Endometrial microvascular endothelial cells (primary cell): ENCODE results near the gene SOS2. TPM values are rescaled to one million over a fixed set of nuclear protein-coding genes. Genes with fewer than 3 reads are reported as not detected.
"Not testable (repeated sequence)": the region's sequence is repeated elsewhere in the genome, so short reads cannot be mapped to it uniquely, and the experiment has no call there.

Experiments used
- in situ Hi-C: cut with HindIII; loops from 2 replicates; pipeline ENCODE4 v1.10.0; 2017; ENCODE audit warnings: low sequenced_read_pairs, low pct_unique_long_range_greater_than_20kb; ENCODE audit errors: inconsistent ontology term
- total RNA-seq: library from RNA; depleted of rRNA; stranded (reverse); fragments of >200 nt; gene quantifications from one replicate; pipeline ENCODE4 v1.2.3, GENCODE V29; 2015; ENCODE audit errors: inconsistent ontology term

Gene SOS2
- total RNA-seq, 1 donor from 2014 or later = 15.1 TPM

- in situ Hi-C loops = no loop called here
Observed at GRCh38 chr14:50230401-50230700, 1.0 kb downstream of the SOS2 start.

GRCh38 chr14:50229681-50230080 is 1.7 kb downstream of the SOS2 start:
- in situ Hi-C loops = no loop called here

- in situ Hi-C loops = no loop called here
Observed at GRCh38 chr14:50228313-50228712, 3.1 kb downstream of the SOS2 start.

- in situ Hi-C loops = no loop called here
Observed at GRCh38 chr14:50225974-50226297, 5.4 kb downstream of the SOS2 start.

- in situ Hi-C loops = no loop called here
Observed at GRCh38 chr14:50225067-50225973, 6.1 kb downstream of the SOS2 start.

GRCh38 chr14:50222055-50222613 is 9.2 kb downstream of the SOS2 start:
- in situ Hi-C loops = no loop called here

- in situ Hi-C loops = no loop called here
Observed at GRCh38 chr14:50218501-50218900, 12.9 kb downstream of the SOS2 start.

- in situ Hi-C loops = no loop called here
Observed at GRCh38 chr14:50215416-50215815, 16.0 kb downstream of the SOS2 start.

- in situ Hi-C loops = no loop called here
Observed at GRCh38 chr14:50213795-50214194, 17.6 kb downstream of the SOS2 start.

- in situ Hi-C loops = no loop called here
Observed at GRCh38 chr14:50212726-50213125, 18.7 kb downstream of the SOS2 start.

GRCh38 chr14:50210074-50210473 is 21.3 kb downstream of the SOS2 start:
- in situ Hi-C loops = no loop called here

GRCh38 chr14:50198499-50198898 is 32.9 kb downstream of the SOS2 start:
- in situ Hi-C loops = no loop called here

- in situ Hi-C loops = no loop called here
Observed at GRCh38 chr14:50191499-50191898, 39.9 kb downstream of the SOS2 start.

GRCh38 chr14:50186107-50186506 is 45.3 kb downstream of the SOS2 start:
- in situ Hi-C loops = no loop called here

GRCh38 chr14:50173891-50174290 is 57.5 kb downstream of the SOS2 start:
- in situ Hi-C loops = no loop called here

- in situ Hi-C loops = no loop called here
Observed at GRCh38 chr14:50171895-50172294, 59.5 kb downstream of the SOS2 start.

- in situ Hi-C loops = not testable (repeated sequence)
Observed at GRCh38 chr14:50167381-50167780, 64.0 kb downstream of the SOS2 start.

GRCh38 chr14:50156111-50156510 is 75.3 kb downstream of the SOS2 start:
- in situ Hi-C loops = no loop called here

- in situ Hi-C loops = loop anchor here (25.0 kb wide), 1 partner anchor 286 kb away; the partner anchor contains the start of gene NEMF
Observed at GRCh38 chr14:50148799-50149198, 82.6 kb downstream of the SOS2 start.

- in situ Hi-C loops = loop anchor here (25.0 kb wide), 1 partner anchor 277 kb away; the partner anchor contains the start of gene NEMF
Observed at GRCh38 chr14:50139192-50139591, 92.2 kb downstream of the SOS2 start.
